ENCODE measurements around the gene ALDH1A1.
"Not testable (repeated sequence)": the region's sequence is repeated elsewhere in the genome, so short reads cannot be mapped to it uniquely, and the experiment has no call there.

The ALDH1A1 gene

DNA sequence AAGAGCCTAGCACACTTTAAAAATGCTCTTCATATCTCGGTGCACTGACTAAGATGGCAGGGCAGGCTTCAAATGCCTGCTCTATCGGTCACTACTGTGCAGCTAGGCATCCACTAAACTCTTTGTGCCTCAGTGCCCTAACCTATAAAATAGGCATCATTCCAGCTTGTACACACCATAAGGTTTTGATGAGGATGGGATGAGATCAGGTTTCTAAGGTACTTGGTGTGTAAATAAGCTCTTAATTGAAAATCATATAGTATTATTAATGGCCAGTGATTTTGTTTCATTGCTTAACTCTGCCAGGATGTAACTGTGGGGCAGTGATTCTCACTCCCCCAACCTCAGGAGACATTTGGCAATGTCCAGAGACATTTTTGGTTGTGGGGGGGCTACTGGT, 78.5 kb downstream of the ALDH1A1 start:
- POLR2A ChIA-PET, result no interaction called here
- TF ChIP-seq, protein P1, sequence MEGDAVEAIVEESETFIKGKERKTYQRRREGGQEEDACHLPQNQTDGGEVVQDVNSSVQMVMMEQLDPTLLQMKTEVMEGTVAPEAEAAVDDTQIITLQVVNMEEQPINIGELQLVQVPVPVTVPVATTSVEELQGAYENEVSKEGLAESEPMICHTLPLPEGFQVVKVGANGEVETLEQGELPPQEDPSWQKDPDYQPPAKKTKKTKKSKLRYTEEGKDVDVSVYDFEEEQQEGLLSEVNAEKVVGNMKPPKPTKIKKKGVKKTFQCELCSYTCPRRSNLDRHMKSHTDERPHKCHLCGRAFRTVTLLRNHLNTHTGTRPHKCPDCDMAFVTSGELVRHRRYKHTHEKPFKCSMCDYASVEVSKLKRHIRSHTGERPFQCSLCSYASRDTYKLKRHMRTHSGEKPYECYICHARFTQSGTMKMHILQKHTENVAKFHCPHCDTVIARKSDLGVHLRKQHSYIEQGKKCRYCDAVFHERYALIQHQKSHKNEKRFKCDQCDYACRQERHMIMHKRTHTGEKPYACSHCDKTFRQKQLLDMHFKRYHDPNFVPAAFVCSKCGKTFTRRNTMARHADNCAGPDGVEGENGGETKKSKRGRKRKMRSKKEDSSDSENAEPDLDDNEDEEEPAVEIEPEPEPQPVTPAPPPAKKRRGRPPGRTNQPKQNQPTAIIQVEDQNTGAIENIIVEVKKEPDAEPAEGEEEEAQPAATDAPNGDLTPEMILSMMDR (IDR thresholded peaks at IDR 0.05; ENCODE audit: control extremely low read depth, extremely low read depth, low read depth, missing control alignments), result no peak
- CTCF ChIA-PET, result no interaction called here
- no peak for DNase-seq (ENCODE audit: extremely low spot score)

GRCh38 chr9:72873456-72873855, 79.4 kb downstream of the ALDH1A1 start:
- ChIA-PET POLR2A (no interaction called here), CTCF (interaction anchor here (1.0 to 1.6 kb wide), 2 partner anchors 11 to 209 kb away, joined by 3 to 4 read pairs; no protein-coding TSS in a partner anchor)
- TF ChIP-seq, protein P1 (IDR thresholded peaks at IDR 0.05; ENCODE audit: control extremely low read depth, extremely low read depth, low read depth, missing control alignments), result no peak
- no peak for DNase-seq (ENCODE audit: extremely low spot score)

GRCh38 chr9:72872718-72873117, 80.1 kb downstream of the ALDH1A1 start:
- DNase-seq (ENCODE audit: extremely low spot score), result no peak
- POLR2A ChIA-PET, result no interaction called here
- TF ChIP-seq, protein P1 (IDR thresholded peaks at IDR 0.05; ENCODE audit: control extremely low read depth, extremely low read depth, low read depth, missing control alignments), result no peak
- CTCF ChIA-PET, result interaction anchor here (1.0 to 2.3 kb wide), 7 partner anchors 12 to 592 kb away, joined by 3 to 11 read pairs (median 3); no protein-coding TSS in a partner anchor

GRCh38 chr9:72871685-72872084, 81.2 kb downstream of the ALDH1A1 start:
- DNase-seq (ENCODE audit: extremely low spot score), result no peak
- ChIA-PET CTCF (interaction anchor here (0.6 to 2.3 kb wide), 12 partner anchors 13 to 591 kb away, joined by 3 to 11 read pairs (median 4); no protein-coding TSS in a partner anchor), POLR2A (no interaction called here)
- TF ChIP-seq, protein P1 (IDR thresholded peaks at IDR 0.05; ENCODE audit: control extremely low read depth, extremely low read depth, low read depth, missing control alignments), result no peak

- CTCF ChIA-PET, result no interaction called here
- DNase-seq (ENCODE audit: extremely low spot score), result no peak
- TF ChIP-seq, protein P1 (IDR thresholded peaks at IDR 0.05; ENCODE audit: control extremely low read depth, extremely low read depth, low read depth, missing control alignments), result no peak
- POLR2A ChIA-PET, result no interaction called here
Measured at GRCh38 chr9:72864327-72864726, 88.5 kb downstream of the ALDH1A1 start.

- POLR2A ChIA-PET, result no interaction called here
- TF ChIP-seq, protein P1 (IDR thresholded peaks at IDR 0.05; ENCODE audit: control extremely low read depth, extremely low read depth, low read depth, missing control alignments), result no peak
- CTCF ChIA-PET, result no interaction called here
- no peak for DNase-seq (ENCODE audit: extremely low spot score)
Measured at GRCh38 chr9:72863456-72864094, 89.3 kb downstream of the ALDH1A1 start.

- CTCF ChIA-PET; DNase-seq (ENCODE audit: extremely low spot score); POLR2A ChIA-PET: not testable (repeated sequence)
Measured at GRCh38 chr9:72862788-72863187, 90.1 kb downstream of the ALDH1A1 start.

All from GM10248 (cell line).